Measurements from ENCODE around the gene ANKRD23.

ANKRD23 gene

DNA sequence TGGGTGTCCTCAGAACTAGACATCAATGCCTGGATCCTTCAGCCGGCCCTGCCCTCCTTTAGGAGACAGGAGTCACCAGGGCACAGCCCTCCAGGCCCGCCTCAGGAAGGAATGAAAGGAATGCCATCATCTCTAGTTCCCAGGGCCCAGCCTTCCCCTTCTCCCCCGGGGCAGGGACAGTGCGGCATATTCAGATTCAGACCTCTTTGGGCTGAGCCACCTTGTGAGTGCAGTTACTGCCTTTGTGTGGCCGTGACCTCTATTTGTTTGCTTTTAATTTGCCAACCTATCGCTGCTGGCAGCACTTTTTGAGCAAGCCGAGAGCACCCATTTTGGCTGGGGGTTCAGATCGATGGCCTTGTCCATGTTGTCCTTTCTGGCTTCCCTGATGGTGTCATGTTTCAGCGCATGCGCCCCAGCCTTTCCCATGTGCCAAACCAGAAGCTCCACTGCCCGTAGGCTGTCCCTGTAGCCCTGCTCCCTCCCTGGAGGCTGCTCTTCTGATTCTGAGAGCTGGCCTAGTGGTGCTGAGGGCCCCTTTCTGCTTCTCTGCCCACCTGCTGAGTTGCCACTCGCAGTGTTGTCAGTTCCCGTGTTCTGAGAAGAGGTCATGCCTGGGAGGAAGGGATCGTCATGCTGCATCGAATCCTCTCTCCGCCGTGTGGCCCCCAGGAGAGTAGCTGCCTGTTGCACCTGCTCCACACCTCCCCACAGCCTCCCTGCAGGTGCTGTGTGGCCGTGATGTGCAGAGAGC lies 10.9 kb downstream of the ANKRD23 start:
- DNase-seq (ENCODE audit: extremely low read depth, insufficient read length): no peak
- TF ChIP-seq, protein P1, sequence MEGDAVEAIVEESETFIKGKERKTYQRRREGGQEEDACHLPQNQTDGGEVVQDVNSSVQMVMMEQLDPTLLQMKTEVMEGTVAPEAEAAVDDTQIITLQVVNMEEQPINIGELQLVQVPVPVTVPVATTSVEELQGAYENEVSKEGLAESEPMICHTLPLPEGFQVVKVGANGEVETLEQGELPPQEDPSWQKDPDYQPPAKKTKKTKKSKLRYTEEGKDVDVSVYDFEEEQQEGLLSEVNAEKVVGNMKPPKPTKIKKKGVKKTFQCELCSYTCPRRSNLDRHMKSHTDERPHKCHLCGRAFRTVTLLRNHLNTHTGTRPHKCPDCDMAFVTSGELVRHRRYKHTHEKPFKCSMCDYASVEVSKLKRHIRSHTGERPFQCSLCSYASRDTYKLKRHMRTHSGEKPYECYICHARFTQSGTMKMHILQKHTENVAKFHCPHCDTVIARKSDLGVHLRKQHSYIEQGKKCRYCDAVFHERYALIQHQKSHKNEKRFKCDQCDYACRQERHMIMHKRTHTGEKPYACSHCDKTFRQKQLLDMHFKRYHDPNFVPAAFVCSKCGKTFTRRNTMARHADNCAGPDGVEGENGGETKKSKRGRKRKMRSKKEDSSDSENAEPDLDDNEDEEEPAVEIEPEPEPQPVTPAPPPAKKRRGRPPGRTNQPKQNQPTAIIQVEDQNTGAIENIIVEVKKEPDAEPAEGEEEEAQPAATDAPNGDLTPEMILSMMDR (IDR thresholded peaks at IDR 0.05; ENCODE audit: insufficient read depth, low read length, poor library complexity, severe bottlenecking): no peak

DNA sequence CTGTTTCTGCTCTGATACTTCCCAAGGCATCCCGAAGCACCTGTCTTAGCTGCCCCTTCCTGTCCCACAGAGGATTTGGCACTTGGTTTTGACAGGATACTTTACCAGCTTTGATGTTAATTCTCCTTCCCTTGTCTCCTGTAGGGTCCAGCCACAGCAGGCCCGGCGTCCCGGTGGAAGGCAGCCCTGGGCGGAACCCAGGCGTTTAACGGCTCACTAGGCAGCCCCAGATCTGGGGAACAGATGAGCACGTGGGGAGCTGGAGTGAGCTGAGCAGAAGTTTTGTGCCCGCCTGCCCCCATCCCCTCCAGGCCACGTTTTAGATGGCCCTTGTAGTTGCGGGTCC lies 11.4 kb downstream of the ANKRD23 start:
- TF ChIP-seq, protein P1 (IDR thresholded peaks at IDR 0.05; ENCODE audit: insufficient read depth, low read length, poor library complexity, severe bottlenecking): no peak
- DNase-seq (ENCODE audit: extremely low read depth, insufficient read length): no peak
- Histone ChIP-seq H3K4me3 (replicated peaks; ENCODE audit: low read depth, low read length) (no peak overlapping the region), H3K36me3 (ENCODE audit: control insufficient read depth, insufficient read depth, low read length) (peaks cover 18% of the 10 kb centered on the region), H3K27me3 (replicated peaks; ENCODE audit: control insufficient read depth, insufficient read depth, low read length) (no peaks in the 10 kb centered on the region)

More for the DNA sequence above, 10.9 kb downstream of the ANKRD23 start:
- no peak overlapping the region for H3K4me3 ChIP-seq (replicated peaks; ENCODE audit: low read depth, low read length)
- peaks cover 18% of the 10 kb centered on the region for H3K36me3 ChIP-seq (ENCODE audit: control insufficient read depth, insufficient read depth, low read length)
- no peaks in the 10 kb centered on the region for H3K27me3 ChIP-seq (replicated peaks; ENCODE audit: control insufficient read depth, insufficient read depth, low read length)

DNA sequence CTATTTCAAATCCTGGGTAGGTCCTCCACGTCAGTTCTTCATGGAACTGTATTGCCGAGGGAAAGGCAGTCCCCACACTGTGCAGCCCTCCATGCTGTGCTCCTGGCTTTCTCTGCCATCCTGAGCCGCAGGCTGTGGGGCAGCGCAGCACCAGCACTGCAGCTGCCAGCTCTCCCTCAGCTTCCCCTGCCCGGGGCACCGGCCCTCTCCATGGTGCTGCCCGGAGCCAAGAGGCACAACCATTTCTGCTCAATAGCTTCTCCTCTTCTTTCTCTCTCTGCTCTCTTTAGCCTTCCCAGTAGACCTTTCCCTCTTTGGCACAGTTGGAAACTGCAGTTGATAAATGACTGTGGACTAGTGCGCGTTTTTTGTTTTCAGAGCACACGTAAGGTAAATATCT lies 12.1 kb downstream of the ANKRD23 start:
- TF ChIP-seq, protein P1 (IDR thresholded peaks at IDR 0.05; ENCODE audit: insufficient read depth, low read length, poor library complexity, severe bottlenecking): no peak
- no peak for DNase-seq (ENCODE audit: extremely low read depth, insufficient read length)
- H3K36me3 ChIP-seq (ENCODE audit: control insufficient read depth, insufficient read depth, low read length): peaks cover 21% of the 10 kb centered on the region
- H3K27me3 ChIP-seq (replicated peaks; ENCODE audit: control insufficient read depth, insufficient read depth, low read length): no peaks in the 10 kb centered on the region
- H3K4me3 ChIP-seq (replicated peaks; ENCODE audit: low read depth, low read length): no peak overlapping the region

DNA sequence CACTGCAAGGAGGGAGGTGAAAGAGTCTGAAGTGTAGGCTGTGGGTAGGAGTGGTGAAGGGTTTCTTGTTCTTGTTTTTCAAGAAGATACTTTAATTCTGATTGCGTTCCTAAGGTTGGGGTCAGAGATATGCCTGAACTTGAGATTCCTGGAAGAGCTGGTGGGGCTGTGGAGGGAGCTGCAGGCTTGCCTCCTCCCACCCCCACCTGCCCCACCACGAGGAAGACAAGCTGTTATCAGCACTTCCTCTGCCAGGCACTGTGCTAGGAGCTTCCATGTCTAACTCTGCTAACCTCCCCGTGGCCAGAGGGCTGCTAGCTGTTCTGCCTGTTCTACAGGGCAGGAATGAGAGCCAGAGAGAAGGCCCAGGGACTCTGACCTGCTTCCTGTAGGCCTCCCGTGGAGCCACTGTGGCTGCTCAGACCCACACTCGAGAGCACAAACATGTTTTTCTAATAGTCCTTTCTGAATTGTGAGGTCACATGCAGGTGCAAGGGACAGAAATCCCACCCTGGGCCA lies 13.7 kb downstream of the ANKRD23 start:
- Histone ChIP-seq H3K36me3 (ENCODE audit: control insufficient read depth, insufficient read depth, low read length) (peaks cover 23% of the 10 kb centered on the region), H3K4me3 (replicated peaks; ENCODE audit: low read depth, low read length) (no peak overlapping the region), H3K27me3 (replicated peaks; ENCODE audit: control insufficient read depth, insufficient read depth, low read length) (no peaks in the 10 kb centered on the region)
- DNase-seq (ENCODE audit: extremely low read depth, insufficient read length): no peak
- TF ChIP-seq, protein P1 (IDR thresholded peaks at IDR 0.05; ENCODE audit: insufficient read depth, low read length, poor library complexity, severe bottlenecking): no peak

DNA sequence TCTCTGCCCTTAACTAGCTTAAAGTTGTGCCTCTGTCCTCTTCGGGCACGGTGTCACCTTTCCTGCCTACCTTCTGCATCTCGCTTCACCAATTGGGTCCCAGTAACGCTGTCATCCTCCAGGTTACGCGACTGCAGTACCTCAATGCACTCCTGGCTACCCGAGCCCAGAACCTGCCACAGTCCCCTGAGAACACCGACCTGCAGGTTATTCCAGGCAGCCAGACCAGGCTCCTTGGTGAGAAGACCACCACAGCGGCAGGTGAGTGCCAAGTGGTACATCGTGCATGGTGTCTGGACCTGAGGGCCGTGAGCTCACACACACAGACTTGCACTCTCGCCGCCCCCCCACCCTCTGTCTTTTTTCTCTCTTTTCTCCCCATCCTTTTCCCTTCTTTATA lies 14.9 kb downstream of the ANKRD23 start:
- Histone ChIP-seq H3K27me3 (replicated peaks; ENCODE audit: control insufficient read depth, insufficient read depth, low read length) (no peaks in the 10 kb centered on the region), H3K4me3 (replicated peaks; ENCODE audit: low read depth, low read length) (no peak overlapping the region), H3K36me3 (ENCODE audit: control insufficient read depth, insufficient read depth, low read length) (peaks cover 25% of the 10 kb centered on the region)
- TF ChIP-seq, protein P1 (IDR thresholded peaks at IDR 0.05; ENCODE audit: insufficient read depth, low read length, poor library complexity, severe bottlenecking): no peak
- no peak for DNase-seq (ENCODE audit: extremely low read depth, insufficient read length)
